Neural cell (in vitro differentiated cells): Measurements from ENCODE around the gene SRSF8. TPM values are rescaled to one million over a fixed set of nuclear protein-coding genes. Genes with fewer than 3 reads are reported as not detected.

ENCODE experiments used
- H2AFZ ChIP-seq: fragments of 200-600, 300-800 bp; sonication (generic), shearing (Covaris generic); 2 replicates; pipeline ENCODE4 v1.6.0; 2014; ENCODE audit warnings: low read depth, mild to moderate bottlenecking, antibody characterized with exemption, low read length, moderate library complexity
- H3F3A ChIP-seq: fragments of 200-600 bp; shearing (Covaris generic); 2 replicates; pipeline ENCODE4 v1.6.1; 2016; ENCODE audit warnings: mild to moderate bottlenecking, moderate library complexity, mixed read lengths, antibody characterized with exemption, low read length; ENCODE audit not compliant: insufficient read depth, poor library complexity, severe bottlenecking
- H3K27ac ChIP-seq: fragments of 200-600, 300-800 bp; sonication (generic), shearing (Covaris generic); 2 replicates; pipeline ENCODE4 v1.5.1; 2014; ENCODE audit warnings: mild to moderate bottlenecking, low read length, moderate library complexity
- H3K27me3 ChIP-seq: fragments of 300-800, 200-600 bp; sonication (generic), shearing (Covaris generic); 2 replicates; pipeline ENCODE4 v1.6.0; 2014; ENCODE audit warnings: mild to moderate bottlenecking, low read depth, low read length, moderate library complexity; ENCODE audit not compliant: insufficient read depth
- H3K36me3 ChIP-seq: fragments of 300-800, 200-600 bp; sonication (generic), shearing (Covaris generic); 2 replicates; pipeline ENCODE4 v1.5.1; 2014; ENCODE audit warnings: mild to moderate bottlenecking, antibody characterized with exemption, low read length, moderate library complexity; ENCODE audit not compliant: insufficient read depth
- H3K4me2 ChIP-seq: fragments of 300-800, 200-600 bp; sonication (generic), shearing (Covaris generic); 2 replicates; pipeline ENCODE4 v1.6.0; 2014; ENCODE audit warnings: mild to moderate bottlenecking, low read length
- H3K4me3 ChIP-seq: fragments of 300-800, 200-600 bp; sonication (generic), shearing (Covaris generic); 2 replicates; pipeline ENCODE4 v1.5.1; 2014; ENCODE audit warnings: mild to moderate bottlenecking, low read length, moderate library complexity
- H3K79me2 ChIP-seq: fragments of 200-600 bp; shearing (Covaris generic); replicated peaks from 2 replicates; pipeline ENCODE4 v1.6.0; 2014; ENCODE audit warnings: mild to moderate bottlenecking, low read length, moderate library complexity; ENCODE audit not compliant: insufficient read depth
- H3K9ac ChIP-seq: fragments of 300-800, 200-600 bp; sonication (generic), shearing (Covaris generic); 2 replicates; pipeline ENCODE4 v1.6.1; 2016; ENCODE audit warnings: mild to moderate bottlenecking, low read length, mixed read lengths
- H3K9me2 ChIP-seq: fragments of 200-600 bp; shearing (Covaris generic); 2 replicates; pipeline ENCODE4 v1.6.1; 2016; ENCODE audit warnings: mild to moderate bottlenecking, low read length, mixed read lengths; ENCODE audit not compliant: insufficient read depth
- H3K9me3 ChIP-seq: fragments of 200-600, 300-800 bp; sonication (generic), shearing (Covaris generic); 2 replicates; pipeline ENCODE4 v1.6.1; 2016; ENCODE audit warnings: mild to moderate bottlenecking, mixed run types, low read length, moderate library complexity, mixed read lengths
- H4K20me1 ChIP-seq: fragments of 200-600 bp; shearing (Covaris generic); 2 replicates; pipeline ENCODE4 v1.6.1; 2016; ENCODE audit warnings: mild to moderate bottlenecking, mixed run types; ENCODE audit not compliant: insufficient read depth
- EP300 ChIP-seq: fragments of 450-650 bp; conservative IDR thresholded peaks from 2 replicates; pipeline ENCODE4 v1.6.1; 2014; ENCODE audit warnings: antibody characterized with exemption, mild to moderate bottlenecking, moderate library complexity; ENCODE audit not compliant: poor library complexity, severe bottlenecking
- EZH2 ChIP-seq: fragments of 200-600, 300-800 bp; shearing (Covaris generic), sonication (generic); IDR thresholded peaks from 2 replicates; pipeline ENCODE4 v1.6.1; 2014; ENCODE audit warnings: antibody characterized with exemption, low read length, borderline replicate concordance, mild to moderate bottlenecking; ENCODE audit not compliant: insufficient read depth, poor library complexity, severe bottlenecking
- MXI1 ChIP-seq: fragments of 450-650 bp; conservative IDR thresholded peaks from 2 replicates; pipeline ENCODE4 v1.6.1; 2014; ENCODE audit warnings: antibody characterized with exemption, mild to moderate bottlenecking; ENCODE audit not compliant: poor library complexity, severe bottlenecking
- POLR2AphosphoS5 ChIP-seq: IDR thresholded peaks from 2 replicates; pipeline ENCODE4 v1.6.1; 2012
- RAD21 ChIP-seq: fragments of 450-650 bp; conservative IDR thresholded peaks from 2 replicates; pipeline ENCODE4 v1.6.1; 2014; ENCODE audit warnings: antibody characterized with exemption, mild to moderate bottlenecking, moderate library complexity
- SMC3 ChIP-seq: fragments of 450-650 bp; conservative IDR thresholded peaks from 2 replicates; pipeline ENCODE4 v1.6.1; 2014; ENCODE audit warnings: antibody characterized with exemption, mild to moderate bottlenecking, moderate library complexity; ENCODE audit not compliant: poor library complexity
- TAF1 ChIP-seq: IDR thresholded peaks from 2 replicates; pipeline ENCODE4 v1.6.1; 2012; ENCODE audit warnings: low read depth
- polyA plus RNA-seq: library from polyadenylated mRNA; depleted of rRNA; stranded (reverse); fragments of >200 nt; gene quantifications from 2 replicates; pipeline ENCODE4 v1.2.3, GENCODE V29; 2014
- TF ChIP-seq, protein P1 (sequence below): IDR thresholded peaks from 2 replicates; pipeline ENCODE4 v1.6.1; 2012; ENCODE audit warnings: borderline replicate concordance
- TF ChIP-seq, protein P2 (sequence below): fragments of 450-650 bp; IDR thresholded peaks from 2 replicates; pipeline ENCODE4 v1.5.1; 2014; ENCODE audit warnings: antibody characterized with exemption, mild to moderate bottlenecking, moderate library complexity; ENCODE audit not compliant: poor library complexity, severe bottlenecking

The SRSF8 gene
- polyA plus RNA-seq, 1 donor from 2014 or later = 44.6 TPM

DNA sequence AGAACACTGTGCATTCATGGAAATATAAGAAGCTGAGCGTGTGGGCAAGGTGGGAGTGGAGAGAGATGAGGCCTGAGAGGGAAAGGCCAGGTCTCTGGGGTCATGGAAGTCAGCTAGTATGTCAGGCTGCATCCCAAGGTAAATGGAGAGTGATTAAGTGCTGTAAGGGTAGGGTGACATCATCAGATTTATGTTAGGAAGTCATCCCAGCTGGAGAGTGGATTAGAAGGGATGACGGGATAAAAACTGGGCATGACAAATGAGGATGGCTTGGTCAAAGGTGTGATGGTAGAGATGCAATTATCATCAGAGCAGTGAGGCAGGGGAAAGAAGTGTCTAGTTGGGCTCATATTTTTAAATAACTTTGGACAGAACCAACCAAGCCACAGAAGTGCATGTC lies 19.4 kb downstream of the SRSF8 start:
- Histone ChIP-seq H3K9me2 (no peaks in the 10 kb centered on the region), H3K9me3 (no peaks in the 10 kb centered on the region), H3K27me3 (no peaks in the 10 kb centered on the region), H3K27ac (no peak overlapping the region), H3K36me3 (no peaks in the 10 kb centered on the region), H3K9ac (no peak overlapping the region), H4K20me1 (no peaks in the 10 kb centered on the region), H3K79me2 (no peaks in the 10 kb centered on the region), H2AFZ (no peak overlapping the region), H3K4me3 (no peak overlapping the region), H3F3A (peaks cover 9% of the 10 kb centered on the region), H3K4me2 (no peak overlapping the region)
- TF ChIP-seq, protein P1, sequence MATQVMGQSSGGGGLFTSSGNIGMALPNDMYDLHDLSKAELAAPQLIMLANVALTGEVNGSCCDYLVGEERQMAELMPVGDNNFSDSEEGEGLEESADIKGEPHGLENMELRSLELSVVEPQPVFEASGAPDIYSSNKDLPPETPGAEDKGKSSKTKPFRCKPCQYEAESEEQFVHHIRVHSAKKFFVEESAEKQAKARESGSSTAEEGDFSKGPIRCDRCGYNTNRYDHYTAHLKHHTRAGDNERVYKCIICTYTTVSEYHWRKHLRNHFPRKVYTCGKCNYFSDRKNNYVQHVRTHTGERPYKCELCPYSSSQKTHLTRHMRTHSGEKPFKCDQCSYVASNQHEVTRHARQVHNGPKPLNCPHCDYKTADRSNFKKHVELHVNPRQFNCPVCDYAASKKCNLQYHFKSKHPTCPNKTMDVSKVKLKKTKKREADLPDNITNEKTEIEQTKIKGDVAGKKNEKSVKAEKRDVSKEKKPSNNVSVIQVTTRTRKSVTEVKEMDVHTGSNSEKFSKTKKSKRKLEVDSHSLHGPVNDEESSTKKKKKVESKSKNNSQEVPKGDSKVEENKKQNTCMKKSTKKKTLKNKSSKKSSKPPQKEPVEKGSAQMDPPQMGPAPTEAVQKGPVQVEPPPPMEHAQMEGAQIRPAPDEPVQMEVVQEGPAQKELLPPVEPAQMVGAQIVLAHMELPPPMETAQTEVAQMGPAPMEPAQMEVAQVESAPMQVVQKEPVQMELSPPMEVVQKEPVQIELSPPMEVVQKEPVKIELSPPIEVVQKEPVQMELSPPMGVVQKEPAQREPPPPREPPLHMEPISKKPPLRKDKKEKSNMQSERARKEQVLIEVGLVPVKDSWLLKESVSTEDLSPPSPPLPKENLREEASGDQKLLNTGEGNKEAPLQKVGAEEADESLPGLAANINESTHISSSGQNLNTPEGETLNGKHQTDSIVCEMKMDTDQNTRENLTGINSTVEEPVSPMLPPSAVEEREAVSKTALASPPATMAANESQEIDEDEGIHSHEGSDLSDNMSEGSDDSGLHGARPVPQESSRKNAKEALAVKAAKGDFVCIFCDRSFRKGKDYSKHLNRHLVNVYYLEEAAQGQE = no peak
- TF ChIP-seq TAF1 (no peak), SMC3 (no peak)
- TF ChIP-seq, protein P2, sequence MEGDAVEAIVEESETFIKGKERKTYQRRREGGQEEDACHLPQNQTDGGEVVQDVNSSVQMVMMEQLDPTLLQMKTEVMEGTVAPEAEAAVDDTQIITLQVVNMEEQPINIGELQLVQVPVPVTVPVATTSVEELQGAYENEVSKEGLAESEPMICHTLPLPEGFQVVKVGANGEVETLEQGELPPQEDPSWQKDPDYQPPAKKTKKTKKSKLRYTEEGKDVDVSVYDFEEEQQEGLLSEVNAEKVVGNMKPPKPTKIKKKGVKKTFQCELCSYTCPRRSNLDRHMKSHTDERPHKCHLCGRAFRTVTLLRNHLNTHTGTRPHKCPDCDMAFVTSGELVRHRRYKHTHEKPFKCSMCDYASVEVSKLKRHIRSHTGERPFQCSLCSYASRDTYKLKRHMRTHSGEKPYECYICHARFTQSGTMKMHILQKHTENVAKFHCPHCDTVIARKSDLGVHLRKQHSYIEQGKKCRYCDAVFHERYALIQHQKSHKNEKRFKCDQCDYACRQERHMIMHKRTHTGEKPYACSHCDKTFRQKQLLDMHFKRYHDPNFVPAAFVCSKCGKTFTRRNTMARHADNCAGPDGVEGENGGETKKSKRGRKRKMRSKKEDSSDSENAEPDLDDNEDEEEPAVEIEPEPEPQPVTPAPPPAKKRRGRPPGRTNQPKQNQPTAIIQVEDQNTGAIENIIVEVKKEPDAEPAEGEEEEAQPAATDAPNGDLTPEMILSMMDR = no peak

DNA sequence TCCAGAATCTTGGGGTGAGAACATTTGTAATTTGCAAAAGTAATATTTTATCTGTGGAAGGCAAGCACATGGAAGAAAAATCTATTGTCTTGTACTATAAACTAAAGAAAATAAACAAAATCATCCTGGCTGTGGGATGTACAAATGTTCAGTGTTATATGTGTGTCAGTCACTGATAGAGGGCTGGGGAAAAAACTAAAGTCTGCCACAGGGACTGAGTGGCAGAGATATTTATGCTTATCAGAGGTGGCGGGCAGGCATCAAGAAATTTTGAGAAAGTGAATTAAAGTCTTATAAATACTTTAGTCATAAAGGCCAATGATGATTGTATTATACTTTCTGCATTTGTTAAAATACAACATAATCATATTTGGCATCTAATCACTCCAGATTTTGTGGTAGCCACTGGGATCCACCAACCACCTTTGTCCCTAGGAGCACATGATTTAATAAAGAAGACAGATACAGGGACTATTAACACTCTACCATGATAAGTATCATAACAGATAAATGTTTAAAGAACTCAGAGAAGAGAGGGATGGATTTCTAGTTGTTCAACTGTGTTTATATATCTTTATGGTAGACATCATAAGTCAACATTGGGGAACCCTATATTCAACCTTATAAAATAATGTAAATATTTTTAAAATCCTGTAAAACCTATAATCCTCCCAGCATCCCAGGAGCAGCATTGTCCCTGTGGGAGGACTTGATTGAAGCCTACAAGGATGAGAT lies 20.3 kb downstream of the SRSF8 start:
- H3K27me3 ChIP-seq = no peaks in the 10 kb centered on the region
- H3K9me2 ChIP-seq = no peaks in the 10 kb centered on the region
- no peaks in the 10 kb centered on the region for H3K79me2 ChIP-seq
- peaks cover 9% of the 10 kb centered on the region for H3F3A ChIP-seq
- H2AFZ ChIP-seq = no peak overlapping the region
- no peaks in the 10 kb centered on the region for H3K9me3 ChIP-seq
- H3K27ac ChIP-seq = no peak overlapping the region
- H3K4me3 ChIP-seq = no peak overlapping the region
- no peaks in the 10 kb centered on the region for H4K20me1 ChIP-seq
- no peaks in the 10 kb centered on the region for H3K36me3 ChIP-seq
- H3K9ac ChIP-seq = no peak overlapping the region
- no peak overlapping the region for H3K4me2 ChIP-seq
- TF ChIP-seq, protein P1 = no peak
- TF ChIP-seq, protein P2 = no peak
- TF ChIP-seq EP300 = no peak
- no peak for TF ChIP-seq RAD21
- no peak for TF ChIP-seq TAF1
- TF ChIP-seq POLR2AphosphoS5 = no peak
- TF ChIP-seq EZH2 = no peak
- TF ChIP-seq MXI1 = no peak
- TF ChIP-seq SMC3 = no peak
